ENCODE data around the gene ZNF837. TPM values are rescaled to one million over a fixed set of nuclear protein-coding genes. Genes with fewer than 3 reads are reported as not detected.

Gene ZNF837
- total and polyA plus RNA-seq, 2 of the 13 experiments (the other 11 are each of a cell fraction or from before 2014, with no cell fraction given) = 0.29 to 1.3 TPM

DNA sequence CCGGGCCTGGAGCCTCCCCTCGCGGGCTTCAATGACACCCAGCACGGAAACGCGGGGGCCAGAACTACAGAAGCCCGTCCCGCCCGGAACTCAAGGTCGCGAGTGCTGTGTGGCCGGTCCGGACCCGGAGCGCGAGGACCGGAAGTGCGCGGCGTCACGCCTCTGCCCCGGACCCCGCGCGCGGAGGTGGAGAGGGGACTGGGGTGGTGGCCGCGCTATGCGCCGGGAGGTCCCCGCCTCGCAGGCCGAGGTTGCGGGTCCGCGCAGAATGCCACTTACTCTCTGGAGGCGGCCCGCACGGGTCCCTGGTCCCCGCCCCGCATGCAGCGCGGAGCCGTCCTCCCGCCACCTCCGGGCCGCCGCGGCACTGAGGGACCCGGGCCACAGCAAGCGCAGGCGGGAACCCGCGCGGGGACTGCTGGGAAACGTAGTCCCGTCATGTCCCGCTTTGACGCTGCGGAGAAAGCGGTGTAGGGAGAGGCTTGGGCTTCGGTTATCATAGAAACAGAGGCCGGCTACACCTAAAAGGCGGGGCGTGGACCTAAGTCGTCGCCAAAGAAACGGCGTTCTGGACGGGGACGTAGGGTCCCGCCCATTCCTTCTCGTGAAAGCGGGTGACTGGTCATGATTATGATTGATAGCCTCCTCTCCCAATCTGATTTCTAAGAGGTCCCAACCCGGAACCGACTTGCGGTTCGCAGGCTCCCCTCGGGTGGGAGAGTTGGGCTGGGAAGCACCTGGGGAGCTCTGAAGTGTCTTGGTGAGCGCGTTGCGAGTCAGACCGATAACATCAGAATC lies at the start of gene ZNF837 (continued):
- TF ChIP-seq, protein P1, sequence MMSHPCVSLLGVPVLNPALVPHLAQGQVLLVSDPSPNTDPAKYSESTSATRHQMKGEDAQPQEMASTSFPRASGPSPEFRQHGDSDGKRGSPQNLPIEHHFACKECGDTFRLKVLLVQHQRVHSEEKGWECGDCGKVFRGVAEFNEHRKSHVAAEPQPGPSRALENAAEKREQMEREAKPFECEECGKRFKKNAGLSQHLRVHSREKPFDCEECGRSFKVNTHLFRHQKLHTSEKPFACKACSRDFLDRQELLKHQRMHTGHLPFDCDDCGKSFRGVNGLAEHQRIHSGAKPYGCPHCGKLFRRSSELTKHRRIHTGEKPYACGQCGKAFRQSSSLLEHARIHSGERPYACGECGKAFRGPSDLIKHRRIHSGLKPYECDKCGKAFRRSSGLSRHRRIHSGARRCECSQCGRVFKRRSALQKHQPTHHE (CRISPR knock-in tag; IDR thresholded peaks at IDR 0.05; ENCODE audit: borderline replicate concordance) = peak; percentile 97
- peak; percentile 57; the same call in 1 of the 2 replicates for TF ChIP-seq HNRNPL (IDR thresholded peaks at IDR 0.05; ENCODE audit: low read depth, low read length)
- peak; percentile 92 for TF ChIP-seq SP2 (CRISPR knock-in tag; IDR thresholded peaks at IDR 0.05)
- no peak for TF ChIP-seq MBD4 (IDR thresholded peaks at IDR 0.05; ENCODE audit: borderline replicate concordance, low read length)
- peak; percentile 69; the same call in 1 of the 2 replicates for TF ChIP-seq NCOA2 (CRISPR knock-in tag; IDR thresholded peaks at IDR 0.05)
- 0 out of 2 replicates have a peak, but pooled peaks have one; percentile 61 for TF ChIP-seq RELA (CRISPR knock-in tag; IDR thresholded peaks at IDR 0.05)
- TF ChIP-seq ZNF839 (CRISPR knock-in tag; IDR thresholded peaks at IDR 0.05; ENCODE audit: borderline replicate concordance) = no peak
- TF ChIP-seq GABPB1 (CRISPR knock-in tag; IDR thresholded peaks at IDR 0.05) = peak; percentile 100
- peak; percentile 84; the same call in 1 of the 2 replicates for TF ChIP-seq ZNF558 (CRISPR knock-in tag; IDR thresholded peaks at IDR 0.05; ENCODE audit: borderline replicate concordance)
- peak; percentile 91 for TF ChIP-seq ZNF547 (CRISPR knock-in tag; IDR thresholded peaks at IDR 0.05)
- TF ChIP-seq KDM5A (IDR thresholded peaks at IDR 0.05; ENCODE audit: borderline replicate concordance, low read length) = peak; percentile 97
- TF ChIP-seq KLF16 (CRISPR knock-in tag; IDR thresholded peaks at IDR 0.05) = peak in 1 of 2 experiments; percentile 95; a peak in 2 of 4 replicates
- TF ChIP-seq ZMYM3 (CRISPR knock-in tag; IDR thresholded peaks at IDR 0.05) = no peak
- no peak for TF ChIP-seq ZNF260 (CRISPR knock-in tag; IDR thresholded peaks at IDR 0.05; ENCODE audit: borderline replicate concordance, low read depth)
- TF ChIP-seq, protein P2, sequence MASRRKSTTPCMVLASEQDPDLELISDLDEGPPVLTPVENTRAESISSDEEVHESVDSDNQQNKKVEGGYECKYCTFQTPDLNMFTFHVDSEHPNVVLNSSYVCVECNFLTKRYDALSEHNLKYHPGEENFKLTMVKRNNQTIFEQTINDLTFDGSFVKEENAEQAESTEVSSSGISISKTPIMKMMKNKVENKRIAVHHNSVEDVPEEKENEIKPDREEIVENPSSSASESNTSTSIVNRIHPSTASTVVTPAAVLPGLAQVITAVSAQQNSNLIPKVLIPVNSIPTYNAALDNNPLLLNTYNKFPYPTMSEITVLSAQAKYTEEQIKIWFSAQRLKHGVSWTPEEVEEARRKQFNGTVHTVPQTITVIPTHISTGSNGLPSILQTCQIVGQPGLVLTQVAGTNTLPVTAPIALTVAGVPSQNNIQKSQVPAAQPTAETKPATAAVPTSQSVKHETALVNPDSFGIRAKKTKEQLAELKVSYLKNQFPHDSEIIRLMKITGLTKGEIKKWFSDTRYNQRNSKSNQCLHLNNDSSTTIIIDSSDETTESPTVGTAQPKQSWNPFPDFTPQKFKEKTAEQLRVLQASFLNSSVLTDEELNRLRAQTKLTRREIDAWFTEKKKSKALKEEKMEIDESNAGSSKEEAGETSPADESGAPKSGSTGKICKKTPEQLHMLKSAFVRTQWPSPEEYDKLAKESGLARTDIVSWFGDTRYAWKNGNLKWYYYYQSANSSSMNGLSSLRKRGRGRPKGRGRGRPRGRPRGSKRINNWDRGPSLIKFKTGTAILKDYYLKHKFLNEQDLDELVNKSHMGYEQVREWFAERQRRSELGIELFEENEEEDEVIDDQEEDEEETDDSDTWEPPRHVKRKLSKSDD (CRISPR knock-in tag; IDR thresholded peaks at IDR 0.05; ENCODE audit: low read depth) = no peak; the same call in 1 of the 2 replicates
- TF ChIP-seq ZNF629 (CRISPR knock-in tag; conservative IDR thresholded peaks at IDR 0.05) = peak; percentile 53; the same call in 1 of the 2 replicates
- TF ChIP-seq GTF2F1 (IDR thresholded peaks at IDR 0.05; ENCODE audit: low read length) = no peak
- peak; percentile 70; the same call in 1 of the 2 replicates for TF ChIP-seq MED1 (CRISPR knock-in tag; IDR thresholded peaks at IDR 0.05)
- no peak; the same call in 1 of the 2 replicates for TF ChIP-seq ZSCAN29 (CRISPR knock-in tag; conservative IDR thresholded peaks at IDR 0.05)
- peak; percentile 95 for TF ChIP-seq CBX5 (CRISPR knock-in tag; IDR thresholded peaks at IDR 0.05; ENCODE audit: borderline replicate concordance)
- TF ChIP-seq, protein P3, sequence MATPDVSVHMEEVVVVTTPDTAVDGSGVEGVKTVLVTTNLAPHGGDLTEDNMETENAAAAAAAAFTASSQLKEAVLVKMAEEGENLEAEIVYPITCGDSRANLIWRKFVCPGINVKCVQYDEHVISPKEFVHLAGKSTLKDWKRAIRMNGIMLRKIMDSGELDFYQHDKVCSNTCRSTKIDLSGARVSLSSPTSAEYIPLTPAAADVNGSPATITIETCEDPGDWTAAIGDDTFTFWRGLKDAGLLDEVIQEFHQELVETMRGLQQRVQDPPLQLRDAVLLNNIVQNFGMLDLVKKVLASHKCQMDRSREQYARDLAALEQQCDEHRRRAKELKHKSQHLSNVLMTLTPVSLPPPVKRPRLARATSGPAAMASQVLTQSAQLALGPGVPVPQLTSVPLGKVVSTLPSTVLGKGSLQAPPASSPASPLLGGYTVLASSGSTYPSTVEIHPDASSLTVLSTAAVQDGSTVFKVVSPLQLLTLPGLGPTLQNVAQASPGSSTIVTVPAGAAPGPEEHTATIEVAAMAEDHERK (CRISPR knock-in tag; IDR thresholded peaks at IDR 0.05; ENCODE audit: low read depth) = peak; percentile 69
- TF ChIP-seq, protein P4, sequence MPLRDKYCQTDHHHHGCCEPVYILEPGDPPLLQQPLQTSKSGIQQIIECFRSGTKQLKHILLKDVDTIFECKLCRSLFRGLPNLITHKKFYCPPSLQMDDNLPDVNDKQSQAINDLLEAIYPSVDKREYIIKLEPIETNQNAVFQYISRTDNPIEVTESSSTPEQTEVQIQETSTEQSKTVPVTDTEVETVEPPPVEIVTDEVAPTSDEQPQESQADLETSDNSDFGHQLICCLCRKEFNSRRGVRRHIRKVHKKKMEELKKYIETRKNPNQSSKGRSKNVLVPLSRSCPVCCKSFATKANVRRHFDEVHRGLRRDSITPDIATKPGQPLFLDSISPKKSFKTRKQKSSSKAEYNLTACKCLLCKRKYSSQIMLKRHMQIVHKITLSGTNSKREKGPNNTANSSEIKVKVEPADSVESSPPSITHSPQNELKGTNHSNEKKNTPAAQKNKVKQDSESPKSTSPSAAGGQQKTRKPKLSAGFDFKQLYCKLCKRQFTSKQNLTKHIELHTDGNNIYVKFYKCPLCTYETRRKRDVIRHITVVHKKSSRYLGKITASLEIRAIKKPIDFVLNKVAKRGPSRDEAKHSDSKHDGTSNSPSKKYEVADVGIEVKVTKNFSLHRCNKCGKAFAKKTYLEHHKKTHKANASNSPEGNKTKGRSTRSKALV (CRISPR knock-in tag; IDR thresholded peaks at IDR 0.05) = no peak
